DMS114 treated with DMSO at 0.1 percent for 48 hours (cell line): ENCODE data around the gene PGM5.
"Not testable (repeated sequence)": the region's sequence is repeated elsewhere in the genome, so short reads cannot be mapped to it uniquely, and the experiment has no call there.

Source experiments
- DNase-seq: peaks from one replicate; lab custom pipeline; 2025; ENCODE audit not compliant: unreplicated experiment; lab: John Stamatoyannopoulos, UW

Gene PGM5

GRCh38 chr9:68356380-68357118 is at the start of gene PGM5:
Gene PGM5, plus strand, starts transcription at chr9:68356611. Its CDS starts 517 bp downstream, at chr9:68357128.
- not testable (repeated sequence) for DNase-seq

GRCh38 chr9:68307127-68307526 is 49.3 kb upstream of the PGM5 start:
- not testable (repeated sequence) for DNase-seq

GRCh38 chr9:68307654-68308053 is 48.8 kb upstream of the PGM5 start:
- DNase-seq: not testable (repeated sequence)

GRCh38 chr9:68311208-68311607 is 45.2 kb upstream of the PGM5 start:
- DNase-seq: not testable (repeated sequence)

GRCh38 chr9:68318209-68318608 is 38.2 kb upstream of the PGM5 start:
- DNase-seq: not testable (repeated sequence)

GRCh38 chr9:68323749-68324148 is 32.7 kb upstream of the PGM5 start:
- not testable (repeated sequence) for DNase-seq

- DNase-seq: not testable (repeated sequence)
Measured at GRCh38 chr9:68324518-68324917, 31.9 kb upstream of the PGM5 start.

GRCh38 chr9:68329106-68329505 is 27.3 kb upstream of the PGM5 start:
- not testable (repeated sequence) for DNase-seq

- not testable (repeated sequence) for DNase-seq
Measured at GRCh38 chr9:68330531-68331173, 25.8 kb upstream of the PGM5 start.

GRCh38 chr9:68332122-68332521 is 24.3 kb upstream of the PGM5 start:
- not testable (repeated sequence) for DNase-seq

- DNase-seq: not testable (repeated sequence)
Measured at GRCh38 chr9:68335935-68336334, 20.5 kb upstream of the PGM5 start.

GRCh38 chr9:68336639-68337339 is 19.6 kb upstream of the PGM5 start:
- DNase-seq: not testable (repeated sequence)

GRCh38 chr9:68338000-68338399 is 18.4 kb upstream of the PGM5 start:
- DNase-seq: not testable (repeated sequence)

- not testable (repeated sequence) for DNase-seq
Measured at GRCh38 chr9:68342265-68343025, 14.0 kb upstream of the PGM5 start.

GRCh38 chr9:68343242-68343641 is 13.2 kb upstream of the PGM5 start:
- not testable (repeated sequence) for DNase-seq

- not testable (repeated sequence) for DNase-seq
Measured at GRCh38 chr9:68343992-68344391, 12.4 kb upstream of the PGM5 start.

GRCh38 chr9:68351689-68352088 is 4.7 kb upstream of the PGM5 start:
- DNase-seq: not testable (repeated sequence)

- not testable (repeated sequence) for DNase-seq
Measured at GRCh38 chr9:68355993-68356379, 425 bp upstream of the PGM5 start.

GRCh38 chr9:68357119-68357714 is 806 bp downstream of the PGM5 start:
- DNase-seq: not testable (repeated sequence)

GRCh38 chr9:68366933-68367547 is 10.6 kb downstream of the PGM5 start:
- DNase-seq: not testable (repeated sequence)
